Endothelial cell of umbilical vein (primary cell): ENCODE data around the gene ADCY3.

Experiments
- CTCF ChIP-seq, 2 donors: IDR thresholded peaks; 1 replicate in 1 of 2; 2 replicates in 1 of 2; pipeline ENCODE4 v1.5.1; 2011; ENCODE audit warnings: low read length in 2 of 2, mild to moderate bottlenecking in 2 of 2, moderate library complexity in 2 of 2, control low read depth in 1 of 2, inconsistent platforms in 1 of 2, low read depth in 1 of 2; ENCODE audit not compliant: insufficient read depth in 1 of 2; ENCODE audit errors: extremely low read depth in 1 of 2
- EZH2 ChIP-seq: IDR thresholded peaks from 2 replicates; pipeline ENCODE4 v1.6.1; 2012; ENCODE audit warnings: borderline replicate concordance, low read depth, mild to moderate bottlenecking, moderate library complexity, low read length, inconsistent platforms; ENCODE audit not compliant: severe bottlenecking
- MAX ChIP-seq: IDR thresholded peaks from 2 replicates; pipeline ENCODE4 v1.6.1; 2011; ENCODE audit not compliant: insufficient read depth, insufficient read length
- MYC ChIP-seq: IDR thresholded peaks from one replicate; pipeline ENCODE4 v1.6.1; 2011; ENCODE audit warnings: mild to moderate bottlenecking, low read depth, low read length
- POLR2A ChIP-seq: IDR thresholded peaks from 2 replicates; pipeline ENCODE4 v1.6.1; 2012; ENCODE audit warnings: low read depth, mild to moderate bottlenecking, control low read depth, low read length
- POLR2AphosphoS5 ChIP-seq: IDR thresholded peaks from 2 replicates; pipeline ENCODE4 v1.6.1; 2012; ENCODE audit warnings: low read depth, mild to moderate bottlenecking, control low read depth, low read length, moderate library complexity; ENCODE audit not compliant: insufficient read depth

DNA sequence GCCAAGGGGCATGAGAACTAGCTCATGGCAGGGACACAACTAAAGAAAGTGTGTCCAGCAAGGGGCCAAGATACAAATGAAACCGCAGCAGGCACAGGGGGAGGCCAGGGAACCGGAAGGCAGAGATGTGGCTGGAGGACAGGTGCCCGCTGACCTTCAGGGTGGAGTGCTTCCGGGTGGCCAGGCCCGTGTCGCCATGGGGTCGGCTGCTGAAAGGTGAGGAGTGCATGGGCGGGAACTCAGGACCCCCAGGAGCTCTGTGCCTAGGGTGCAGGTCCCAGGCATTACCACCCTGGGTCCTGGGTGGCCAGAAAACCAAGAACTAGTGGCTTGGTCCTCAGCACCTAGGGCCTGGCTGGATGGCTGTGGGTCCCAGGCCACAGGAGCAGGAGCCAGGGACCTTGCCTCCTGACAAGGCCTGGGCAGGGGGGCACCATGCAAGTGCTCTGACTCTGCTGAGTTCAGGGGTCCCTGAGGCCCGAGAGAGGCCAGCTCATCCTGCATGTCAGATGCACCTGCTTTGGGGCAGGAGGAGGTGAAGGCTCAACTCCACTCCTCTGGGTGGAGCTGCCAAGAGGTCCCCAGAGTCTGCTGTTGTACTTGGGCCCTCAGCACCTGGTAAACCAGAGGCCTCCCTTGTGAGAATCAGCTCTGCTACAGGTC is 75.9 kb downstream of the ADCY3 start:
- TF ChIP-seq EZH2 (no peak), CTCF (IDR thresholded peaks at IDR 0.05; ENCODE audit: extremely low read depth in 1 of 2, insufficient read depth in 1 of 2, low read depth in 1 of 2, low read length in 2 of 2) (no peak), POLR2A (no peak), POLR2AphosphoS5 (no peak), MYC (no peak), MAX (no peak)
